HCT116 (cell line): Measurements from ENCODE around the gene UBE2G2. TPM values are rescaled to one million over a fixed set of nuclear protein-coding genes. Genes with fewer than 3 reads are reported as not detected.

Source experiments
- ATAC-seq: fragments of 200-7000 bp; cut with Tn5 transposase; 2 replicates; pipeline ENCODE4 v1.9.1; 2020; ENCODE audit warnings: mild to moderate bottlenecking, moderate library complexity
- BruUV-seq: library from RNA; stranded (reverse); fragments of 400-500 nt; replicated peaks from 2 replicates; lab custom pipeline; 2021; lab: Mats Ljungman, UMichigan
- CTCF ChIA-PET: fragments of 300-600 bp; sonication (Branson Sonifier 250); formaldehyde crosslinking; loops from one replicate; lab custom pipeline; 2021; ENCODE audit warnings: antibody characterized with exemption; lab: Charles Lee
- POLR2A ChIA-PET: fragments of 300-600, 350-600 bp; sonication (Branson Sonifier 250); formaldehyde crosslinking; loops from one replicate; lab custom pipeline; 2021; ENCODE audit warnings: antibody characterized with exemption; lab: Charles Lee
- RAD21 ChIA-PET, 2 experiments: fragments of 300-600 bp; sonication (Branson Sonifier 250); formaldehyde crosslinking; loops; one replicate each; lab custom pipeline; 2023; ENCODE audit warnings: low total read pairs in 2 of 2; ENCODE audit not compliant: uncharacterized antibody in 2 of 2, unreplicated experiment in 2 of 2, low non-redundant PET in 1 of 2; lab: Charles Lee
- DNase-seq: peaks from one replicate; pipeline ENCODE4 v3.0.0-alpha.2; 2010; ENCODE audit warnings: low read depth, low spot score
- H2AFZ ChIP-seq: fragments of 200-600 bp; shearing (Covaris generic), sonication (generic); 2 replicates; pipeline ENCODE4 v1.6.1; 2017; ENCODE audit warnings: low read depth, mixed run types, mixed read lengths, antibody characterized with exemption, low read length; ENCODE audit not compliant: poor library complexity, severe bottlenecking
- H3K27ac ChIP-seq: 2 replicates; pipeline ENCODE4 v1.5.1; 2012; ENCODE audit warnings: low read depth, low read length
- H3K27me3 ChIP-seq: fragments of 200-600 bp; sonication (generic); 2 replicates; pipeline ENCODE4 v1.6.1; 2016; ENCODE audit warnings: mixed run types, low read length, mixed read lengths; ENCODE audit not compliant: insufficient read depth
- H3K36me3 ChIP-seq, 2 experiments: fragments of 200-500 bp in 1 of 2; fragments of 200-600 bp in 1 of 2; sonication (Bioruptor generic) in 1 of 2; sonication (generic) in 1 of 2; 2 replicates each; pipeline versions ENCODE4 v1.5.1 to v1.6.1; 2014 to 2016; ENCODE audit warnings: low read length in 2 of 2, inconsistent platforms in 1 of 2, mixed read lengths in 1 of 2, mixed run types in 1 of 2; ENCODE audit not compliant: insufficient read depth in 2 of 2, control insufficient read depth in 1 of 2
- H3K4me1 ChIP-seq, 2 experiments: fragments of 200-600 bp in 1 of 2; sonication (generic) in 1 of 2; 2 replicates each; pipeline versions ENCODE4 v1.5.1 to v1.6.1; 2012 to 2017; ENCODE audit warnings: low read length in 2 of 2, inconsistent platforms in 1 of 2, mild to moderate bottlenecking in 1 of 2, mixed read lengths in 1 of 2, mixed run types in 1 of 2, moderate library complexity in 1 of 2; ENCODE audit not compliant: insufficient read depth in 2 of 2, control insufficient read depth in 1 of 2
- H3K4me2 ChIP-seq: fragments of 200-600 bp; sonication (generic); 2 replicates; pipeline ENCODE4 v1.6.1; 2017; ENCODE audit warnings: mixed run types, low read length, mixed read lengths
- H3K4me3 ChIP-seq, 2 experiments: fragments of 200-600 bp in 1 of 2; sonication (generic) in 1 of 2; replicated peaks in 1 of 2; 2 replicates each; pipeline ENCODE4 v1.5.1; 2011 to 2016; ENCODE audit warnings: low read length in 2 of 2, control low read depth in 1 of 2, low read depth in 1 of 2, mild to moderate bottlenecking in 1 of 2, mixed read lengths in 1 of 2, mixed run types in 1 of 2
- H3K79me2 ChIP-seq: fragments of 200-600 bp; sonication (generic); 2 replicates; pipeline ENCODE4 v1.6.1; 2017; ENCODE audit warnings: mild to moderate bottlenecking, mixed run types, low read length, moderate library complexity, mixed read lengths; ENCODE audit not compliant: insufficient read depth
- H3K9ac ChIP-seq: fragments of 200-600 bp; sonication (generic); 2 replicates; pipeline ENCODE4 v1.6.1; 2016; ENCODE audit warnings: low read length, mixed read lengths
- H3K9me2 ChIP-seq: fragments of 200-600 bp; sonication (generic), shearing (Covaris generic); 2 replicates; pipeline ENCODE4 v1.6.1; 2017; ENCODE audit warnings: mixed run types, mild to moderate bottlenecking, moderate library complexity; ENCODE audit not compliant: insufficient read depth
- H3K9me3 ChIP-seq, 2 experiments: fragments of 200-500 bp in 1 of 2; fragments of 200-600 bp in 1 of 2; sonication (Bioruptor generic) in 1 of 2; sonication (generic) in 1 of 2; 2 replicates each; pipeline ENCODE4 v1.6.1; 2014 to 2017; ENCODE audit warnings: low read length in 2 of 2, mixed read lengths in 2 of 2, inconsistent platforms in 1 of 2, low read depth in 1 of 2, mild to moderate bottlenecking in 1 of 2, mixed run types in 1 of 2, moderate library complexity in 1 of 2; ENCODE audit not compliant: control insufficient read depth in 1 of 2, insufficient read depth in 1 of 2
- H4K20me1 ChIP-seq: fragments of 200-600 bp; sonication (generic), shearing (Covaris generic); 2 replicates; pipeline ENCODE4 v1.6.1; 2017; ENCODE audit warnings: mixed run types, mild to moderate bottlenecking, moderate library complexity; ENCODE audit not compliant: insufficient read depth
- CEBPB ChIP-seq: IDR thresholded peaks from 2 replicates; pipeline ENCODE4 v1.6.1; 2012; ENCODE audit warnings: low read depth
- CTCF ChIP-seq, 3 experiments: fragments of 200-600 bp in 1 of 3; sonication (generic) in 1 of 3; IDR thresholded peaks in 2 of 3; conservative IDR thresholded peaks in 1 of 3; 2 replicates each; pipeline ENCODE4 v1.5.1; 2012 to 2017; ENCODE audit warnings: low read depth in 2 of 3, low read length in 2 of 3, antibody characterized with exemption in 1 of 3, borderline replicate concordance in 1 of 3, control low read depth in 1 of 3, mild to moderate bottlenecking in 1 of 3, mixed read lengths in 1 of 3, mixed run types in 1 of 3, moderate library complexity in 1 of 3; ENCODE audit not compliant: insufficient read depth in 1 of 3
- ELF1 ChIP-seq: IDR thresholded peaks from 2 replicates; pipeline ENCODE4 v1.6.1; 2012; ENCODE audit warnings: low read depth, borderline replicate concordance
- EZH2 ChIP-seq: fragments of 200-600 bp; sonication (generic); IDR thresholded peaks from 2 replicates; pipeline ENCODE4 v1.6.1; 2017; ENCODE audit warnings: antibody characterized with exemption, mixed run types
- FOSL1 ChIP-seq: IDR thresholded peaks from 2 replicates; pipeline ENCODE4 v1.6.1; 2012; ENCODE audit warnings: low read depth
- JUND ChIP-seq: IDR thresholded peaks from 2 replicates; pipeline ENCODE4 v1.6.1; 2012
- MAX ChIP-seq: IDR thresholded peaks from 2 replicates; pipeline ENCODE4 v1.6.1; 2012
- POLR2A ChIP-seq: IDR thresholded peaks from 2 replicates; pipeline ENCODE4 v1.7.0; 2011; ENCODE audit warnings: borderline replicate concordance; ENCODE audit not compliant: insufficient read depth, insufficient read length; ENCODE audit errors: extremely low read depth
- POLR2AphosphoS5 ChIP-seq: IDR thresholded peaks from 2 replicates; pipeline ENCODE4 v1.6.1; 2011; ENCODE audit warnings: mild to moderate bottlenecking, low read depth, low read length, moderate library complexity
- RAD21 ChIP-seq: IDR thresholded peaks from 2 replicates; pipeline ENCODE4 v1.6.1; 2012; ENCODE audit warnings: low read depth, mild to moderate bottlenecking
- SIN3A ChIP-seq: IDR thresholded peaks from 2 replicates; pipeline ENCODE4 v1.6.1; 2012; ENCODE audit warnings: low read depth
- SP1 ChIP-seq: IDR thresholded peaks from 2 replicates; pipeline ENCODE4 v1.6.1; 2012; ENCODE audit warnings: low read depth
- SRF ChIP-seq: IDR thresholded peaks from 2 replicates; pipeline ENCODE4 v1.6.1; 2012; ENCODE audit warnings: low read depth
- TCF7L2 ChIP-seq: IDR thresholded peaks from 2 replicates; pipeline ENCODE4 v1.7.0; 2011; ENCODE audit warnings: borderline replicate concordance, inconsistent platforms; ENCODE audit not compliant: insufficient read depth, insufficient read length; ENCODE audit errors: extremely low read depth
- YY1 ChIP-seq: IDR thresholded peaks from 2 replicates; pipeline ENCODE4 v1.6.1; 2011; ENCODE audit warnings: low read length, low read depth, moderate library complexity, mild to moderate bottlenecking; ENCODE audit not compliant: insufficient replicate concordance; ENCODE audit errors: extremely low read depth
- ZFX ChIP-seq: fragments of 450-650 bp; IDR thresholded peaks from 2 replicates; pipeline ENCODE4 v1.6.1; 2017
- ZNF274 ChIP-seq: fragments of 200-500 bp; sonication (Bioruptor generic); IDR thresholded peaks from 2 replicates; pipeline ENCODE4 v1.6.1; 2014; ENCODE audit warnings: mild to moderate bottlenecking, low read depth, low read length, inconsistent platforms
- intact Hi-C: fragments of 100-400 bp; cut with micrococcal nuclease; formaldehyde crosslinking; loops from 2 replicates; pipeline ENCODE4 v1.10.0; 2022
- total RNA-seq: library from RNA; stranded (reverse); gene quantifications from one replicate; pipeline ENCODE4 v1.2.1, GENCODE V29; 2021; ENCODE audit not compliant: unreplicated experiment

Gene UBE2G2
- total RNA-seq, 1 experiment from 2014 or later: 86.5 TPM

GRCh38 chr21:44834951-44835646, 33.5 kb upstream of the UBE2G2 start:
- RAD21 ChIA-PET: no interaction called here
- no TSS peak for BruUV-seq
- H2AFZ ChIP-seq: no peak overlapping the region
- ATAC-seq: no peak
- H3K9ac ChIP-seq: no peak overlapping the region
- H3K9me2 ChIP-seq: no peaks in the 10 kb centered on the region
- CTCF ChIA-PET: no interaction called here
- POLR2A ChIA-PET: no interaction called here
- no peak overlapping the region for H3K4me3 ChIP-seq
- no peak overlapping the region for H3K4me2 ChIP-seq
- peaks cover 2 to 10% of the 10 kb centered on the region in 2 experiments; a peak in 1 of 4 replicates for H3K4me1 ChIP-seq
- H3K9me3 ChIP-seq: no peaks in the 10 kb centered on the region
- H3K27ac ChIP-seq: no peak overlapping the region
- no peaks in the 10 kb centered on the region for H3K27me3 ChIP-seq
- no peaks in the 10 kb centered on the region for H3K79me2 ChIP-seq
- intact Hi-C loops: no loop called here
- TF ChIP-seq CTCF (IDR thresholded peaks at IDR 0.05 in 2 of 3, conservative IDR thresholded peaks at IDR 0.05 in 1 of 3; ENCODE audit: borderline replicate concordance in 1 of 3, insufficient read depth in 1 of 3, low read depth in 2 of 3, low read length in 2 of 3) (no peak), FOSL1 (no peak), SRF (no peak), RAD21 (no peak), TCF7L2 (no peak), JUND (no peak), MAX (no peak), SP1 (no peak), ZFX (no peak), POLR2AphosphoS5 (no peak), ZNF274 (no peak), YY1 (no peak), EZH2 (no peak), POLR2A (no peak), CEBPB (no peak), SIN3A (no peak), ELF1 (no peak)
- no peaks in the 10 kb centered on the region for H3K36me3 ChIP-seq
- DNase-seq: no peak
- no peaks in the 10 kb centered on the region for H4K20me1 ChIP-seq
